HepG2 (cell line): Measurements from ENCODE around the gene NUBP2. TPM values are rescaled to one million over a fixed set of nuclear protein-coding genes. Genes with fewer than 3 reads are reported as not detected.

Source experiments
- AHDC1 ChIP-seq: sonication (generic); formaldehyde crosslinking; IDR thresholded peaks from 2 replicates; pipeline ENCODE4 v1.5.1; 2020; ENCODE audit warnings: mild to moderate bottlenecking, missing genetic modification reagents, borderline replicate concordance
- AKNA ChIP-seq: sonication (generic); formaldehyde crosslinking; IDR thresholded peaks from 2 replicates; pipeline ENCODE4 v1.4.0; 2020; ENCODE audit warnings: missing genetic modification reagents, borderline replicate concordance
- FOXC1 ChIP-seq: sonication (generic); formaldehyde crosslinking; IDR thresholded peaks from 2 replicates; pipeline ENCODE4 v1.8.0; 2022; ENCODE audit warnings: mild to moderate bottlenecking, missing genetic modification reagents, borderline replicate concordance
- MED8 ChIP-seq: sonication (generic); formaldehyde crosslinking; IDR thresholded peaks from 2 replicates; pipeline ENCODE4 v1.8.1; 2023; ENCODE audit warnings: mild to moderate bottlenecking, missing genetic modification reagents; ENCODE audit not compliant: insufficient replicate concordance
- RAD51 ChIP-seq: fragments of 450-650 bp; IDR thresholded peaks from 2 replicates; pipeline ENCODE4 v1.6.1; 2016; ENCODE audit warnings: borderline replicate concordance
- ZNF646 ChIP-seq: sonication (generic); formaldehyde crosslinking; IDR thresholded peaks from 2 replicates; pipeline ENCODE4 v1.9.0; 2021; ENCODE audit warnings: mild to moderate bottlenecking, missing genetic modification reagents
- polyA plus RNA-seq, 8 experiments: library from polyadenylated mRNA; depleted of rRNA in 3 of 8; stranded (reverse) in 7 of 8; unstranded in 1 of 8; fragments of >200 nt; fragmentation: Illumina TruSeq in 4 of 8; extraction: Trizol in 4 of 8; gene quantifications; 2 replicates each; pipeline versions ENCODE4 v1.2.1 to v1.2.3, GENCODE V29; 2011 to 2016; ENCODE audit warnings: low read depth in 4 of 8, missing spikeins in 1 of 8, mixed read lengths in 1 of 8; ENCODE audit not compliant: insufficient read depth in 1 of 8
- total RNA-seq, 5 experiments: library from RNA; depleted of rRNA; stranded (reverse); fragments of >200 nt; fragmentation: Illumina TruSeq; extraction: Trizol; gene quantifications; 2 replicates each; pipeline ENCODE4 v1.2.3, GENCODE V29; 2016; ENCODE audit warnings: low read depth in 1 of 5

Gene NUBP2
- total and polyA plus RNA-seq, 2 of the 13 experiments (the other 11 are each of a cell fraction or from before 2014, with no cell fraction given) = 25.7 to 61.5 TPM

- TF ChIP-seq AHDC1 (CRISPR knock-in tag) = no peak
- TF ChIP-seq RAD51 = no peak
- no peak for TF ChIP-seq ZNF646 (CRISPR knock-in tag)
- TF ChIP-seq FOXC1 (CRISPR knock-in tag) = no peak
- TF ChIP-seq AKNA (CRISPR knock-in tag) = no peak
- no peak for TF ChIP-seq MED8 (CRISPR knock-in tag)
Observed at GRCh38 chr16:1794221-1794871, 11.6 kb downstream of the NUBP2 start (continued).
